DMS79 treated with DMSO at 0.1 percent for 48 hours (cell line): ENCODE measurements around the gene PRKACG.
"Not testable (repeated sequence)": the region's sequence is repeated elsewhere in the genome, so short reads cannot be mapped to it uniquely, and the experiment has no call there.

Source experiments
- DNase-seq: peaks from one replicate; lab custom pipeline; 2025; lab: John Stamatoyannopoulos, UW

Gene PRKACG

DNA sequence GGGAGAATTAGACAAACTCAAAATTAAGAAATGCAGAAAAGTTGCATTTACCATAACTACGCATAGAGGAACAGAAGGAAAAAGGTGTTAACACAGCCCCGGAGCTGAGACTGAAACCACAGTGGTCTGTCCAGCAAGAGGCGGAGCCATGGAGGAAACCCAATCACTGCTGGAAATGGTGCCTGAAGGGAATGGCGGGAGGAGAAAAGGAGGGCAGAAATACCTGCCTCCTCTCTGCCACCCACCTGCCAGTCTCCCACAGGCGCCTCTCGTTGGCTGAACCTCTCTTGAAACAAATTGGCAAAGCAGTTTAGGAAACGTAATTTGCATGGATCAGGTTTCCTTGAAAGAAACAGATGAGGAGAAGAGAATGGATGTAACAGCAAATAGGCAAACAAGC lies 9.7 kb upstream of the PRKACG start:
- DNase-seq = no peak

DNA sequence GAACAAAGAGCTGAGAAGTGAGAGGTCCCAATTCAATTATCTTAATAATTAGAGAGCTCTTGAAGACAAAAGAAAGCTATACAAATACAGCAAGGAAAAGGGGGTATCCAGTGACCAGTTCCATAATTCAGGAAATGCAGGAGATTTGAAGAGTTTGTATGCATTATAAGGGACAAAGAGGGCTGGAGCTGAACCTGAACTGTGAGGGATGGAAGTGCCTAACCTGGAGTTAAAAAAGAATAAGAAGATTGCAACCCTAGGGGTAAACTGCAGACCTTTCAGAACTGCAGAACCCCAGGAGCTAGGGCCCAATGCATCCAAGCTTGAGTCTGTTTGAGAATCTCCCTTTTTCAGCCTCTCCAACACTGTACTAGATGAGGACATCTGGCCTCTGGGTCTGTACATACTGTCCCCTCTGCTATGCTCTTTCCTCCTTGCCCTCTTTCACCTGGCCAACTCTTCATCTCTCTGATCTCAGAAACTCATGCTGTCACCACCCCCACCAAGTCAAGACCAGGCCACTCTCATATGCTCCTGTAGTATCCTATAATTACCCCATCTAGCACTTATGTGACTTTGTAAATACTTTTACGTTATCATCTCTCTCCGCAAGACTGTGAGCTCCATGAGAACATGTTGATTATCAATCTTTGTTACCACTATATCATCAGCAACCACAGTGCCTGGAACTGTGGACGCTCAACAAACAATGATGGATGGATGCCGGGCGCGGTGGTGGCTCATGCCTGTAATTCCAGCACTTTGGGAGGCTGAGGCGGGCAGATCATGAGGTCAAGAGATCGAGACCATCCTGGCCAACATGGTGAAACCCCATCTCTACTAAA lies 6.6 kb upstream of the PRKACG start:
- no peak for DNase-seq

DNA sequence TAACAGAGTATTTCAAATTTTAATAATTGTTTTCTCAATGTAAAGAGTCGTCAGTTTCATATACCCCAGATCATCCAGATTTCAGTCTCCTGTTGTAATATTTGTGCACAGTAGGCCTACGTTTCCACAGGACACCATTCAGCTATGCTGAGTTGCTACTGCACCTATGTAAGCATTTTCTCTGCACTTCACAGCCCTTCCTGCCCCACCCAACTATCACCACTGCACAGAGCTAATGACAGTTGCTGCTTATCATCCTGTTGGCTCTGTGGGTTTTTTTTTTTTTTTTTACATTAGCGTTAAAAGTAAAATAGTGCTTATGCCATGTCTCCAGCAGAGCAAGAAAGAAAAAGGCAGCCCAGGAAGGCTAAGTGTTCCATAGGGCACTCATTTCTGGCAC lies 5.9 kb upstream of the PRKACG start:
- DNase-seq = no peak

DNA sequence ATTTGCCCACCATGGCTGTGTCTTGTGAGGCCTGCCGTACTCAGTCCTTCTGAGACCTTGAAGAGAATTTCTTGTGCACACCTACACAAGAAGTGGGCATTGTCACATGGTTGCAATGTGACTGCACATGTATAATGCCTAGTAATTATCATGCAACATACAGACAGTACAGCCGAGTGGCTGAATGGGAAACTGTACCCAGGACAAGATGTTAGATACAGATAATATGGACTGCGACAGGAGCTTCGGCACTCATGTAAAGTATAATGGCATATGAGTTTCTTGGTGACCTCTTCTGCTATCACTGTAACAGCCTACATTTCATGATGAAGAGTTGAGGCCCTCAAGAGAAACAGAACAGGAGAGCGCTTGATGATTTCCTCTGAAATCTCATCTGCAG lies 4.8 kb upstream of the PRKACG start:
- no peak for DNase-seq

DNA sequence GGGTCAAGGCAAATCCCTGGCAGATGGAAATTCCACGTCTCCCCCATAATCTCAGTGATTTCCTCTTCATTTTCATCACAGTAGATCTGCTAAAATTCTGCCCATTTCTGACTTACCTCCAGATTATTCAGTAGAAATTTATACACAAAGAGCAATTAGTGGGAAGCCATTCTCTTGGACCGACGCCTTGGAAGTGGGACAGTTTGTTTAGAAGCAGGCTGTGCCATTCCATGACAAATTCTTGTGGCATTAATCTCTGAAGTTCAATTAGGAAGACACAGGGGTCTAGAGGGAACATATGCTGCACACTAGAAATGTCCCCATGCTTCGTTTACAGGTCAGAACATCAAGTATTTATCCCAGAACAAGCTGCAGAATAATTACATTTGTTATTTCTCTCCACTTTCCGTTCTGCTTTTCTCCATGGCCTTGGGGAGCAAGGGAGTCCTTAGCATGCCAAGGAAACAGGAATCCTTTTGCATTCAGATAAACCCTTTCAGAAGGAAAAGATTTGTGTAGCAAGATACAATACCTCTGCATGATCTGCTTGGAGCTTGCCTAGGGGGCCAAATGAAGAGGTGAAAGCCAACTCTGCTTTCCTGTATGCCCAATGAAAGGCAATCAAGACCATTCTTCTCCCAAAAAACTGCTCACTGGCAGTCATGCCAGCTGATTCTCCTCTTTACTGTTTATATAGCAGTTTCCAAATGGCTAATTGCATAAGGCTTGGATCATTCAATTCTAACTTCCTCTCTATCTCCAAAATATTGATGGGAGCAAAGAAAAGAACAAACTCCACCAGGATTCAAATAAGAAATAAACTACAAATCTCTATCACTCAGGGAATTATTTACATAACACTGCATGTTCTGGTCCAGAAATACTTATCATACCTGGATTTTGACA lies 2.5 kb upstream of the PRKACG start:
- no peak for DNase-seq

DNA sequence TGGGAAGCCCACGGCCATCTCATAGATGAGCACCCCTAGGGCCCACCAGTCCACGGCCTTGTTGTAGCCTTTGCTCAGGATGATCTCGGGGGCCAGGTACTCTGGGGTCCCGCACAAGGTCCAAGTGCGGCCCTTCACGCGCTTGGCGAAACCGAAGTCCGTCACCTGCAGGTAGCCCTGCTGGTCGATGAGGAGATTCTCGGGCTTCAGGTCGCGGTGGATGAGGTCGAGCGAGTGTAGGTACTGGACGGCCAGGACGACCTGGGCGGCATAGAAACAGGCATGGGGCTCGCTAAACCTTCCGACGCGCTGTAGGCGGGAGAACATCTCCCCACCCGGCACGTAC lies 558 bp downstream of the PRKACG start:
- no peak for DNase-seq

DNA sequence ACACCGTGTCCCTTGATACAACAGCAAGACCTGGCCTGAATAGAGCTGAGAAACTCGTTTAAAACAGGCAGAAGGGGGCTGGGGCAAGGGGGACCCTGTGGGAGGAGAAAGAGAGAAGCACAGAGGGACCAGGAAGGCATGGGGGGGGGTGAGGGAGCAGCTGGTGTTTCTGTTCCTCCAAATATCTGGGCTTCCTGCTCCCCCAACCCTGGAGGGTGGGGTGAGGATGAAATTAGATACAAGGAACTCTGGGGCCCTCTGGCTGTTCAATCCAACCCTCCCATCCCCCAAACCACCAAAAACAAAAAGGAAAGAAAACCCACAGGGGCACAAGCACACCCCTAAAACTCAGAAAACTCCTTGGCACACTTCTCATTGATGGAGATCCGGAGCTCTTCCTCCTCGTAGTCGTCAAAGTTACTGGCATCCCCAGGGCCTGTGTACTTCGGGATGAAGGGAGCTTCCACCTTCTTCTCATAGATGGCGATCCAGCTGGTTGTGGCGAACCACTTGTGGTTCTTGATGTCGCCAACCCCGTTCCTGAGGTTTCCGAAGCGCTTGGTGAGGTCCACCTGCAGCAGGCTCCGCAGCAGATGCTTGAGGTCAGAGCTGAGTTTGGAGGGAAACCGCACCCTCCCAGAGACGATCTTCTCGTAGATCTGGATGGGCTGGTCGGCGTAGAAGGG lies 1.1 kb downstream of the PRKACG start:
- DNase-seq = no peak

DNA sequence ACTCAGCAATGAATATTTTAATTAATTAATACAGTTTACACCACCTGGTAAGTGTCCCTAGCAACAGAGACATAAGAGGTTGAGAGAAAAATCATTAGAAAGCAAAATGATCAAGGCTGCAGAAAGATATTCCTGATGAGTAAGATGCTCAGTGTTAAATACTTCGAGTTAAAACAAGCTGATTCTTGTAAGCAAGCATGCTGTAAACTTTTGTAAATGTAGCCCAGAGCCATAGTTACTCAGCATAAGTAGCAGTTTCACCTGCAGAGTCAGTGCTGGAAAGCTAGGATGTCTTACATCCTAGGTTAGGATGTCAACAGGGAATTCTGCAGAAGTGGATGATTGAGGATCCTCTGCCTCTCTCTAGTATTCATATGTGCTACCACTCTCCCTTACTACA lies 4.2 kb downstream of the PRKACG start:
- DNase-seq = no peak

DNA sequence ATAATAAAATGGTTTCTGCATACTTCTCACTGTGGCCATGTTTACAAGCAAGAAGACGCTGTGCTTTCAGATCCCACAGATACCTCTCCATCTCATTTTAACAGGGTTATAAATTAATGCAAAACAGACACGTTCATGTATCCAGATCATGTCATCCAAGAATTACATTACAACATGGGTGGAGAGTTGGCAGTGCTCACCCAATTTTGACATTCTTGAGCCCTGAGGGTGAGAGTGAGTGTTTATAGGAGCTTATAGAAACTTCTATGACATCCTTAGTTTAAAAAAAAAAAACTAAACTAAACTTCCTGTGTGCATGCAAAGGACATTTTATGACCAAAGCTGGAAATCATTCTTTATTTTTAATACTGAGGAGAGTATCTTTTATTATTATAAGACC lies 9.1 kb downstream of the PRKACG start:
- DNase-seq = no peak

DNA sequence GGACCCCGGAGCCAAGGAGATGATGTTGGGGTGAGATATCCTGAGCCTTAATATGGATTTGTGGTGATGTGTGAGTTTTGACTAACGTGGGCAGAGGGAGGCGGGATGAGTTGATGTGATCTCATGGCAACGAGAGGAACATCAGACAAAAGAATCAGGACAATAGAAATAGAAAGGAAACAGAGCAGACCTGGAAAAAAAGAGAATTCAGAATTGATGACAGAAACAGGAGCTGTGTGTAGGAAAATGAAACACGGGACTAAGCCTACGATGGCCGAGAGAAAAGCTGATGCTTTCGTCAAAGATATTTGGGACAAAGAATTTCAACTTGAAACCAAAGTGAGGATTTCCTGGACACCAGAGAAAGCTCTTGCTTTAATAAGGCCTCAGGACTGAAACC lies 10.9 kb downstream of the PRKACG start:
- no peak for DNase-seq

DNA sequence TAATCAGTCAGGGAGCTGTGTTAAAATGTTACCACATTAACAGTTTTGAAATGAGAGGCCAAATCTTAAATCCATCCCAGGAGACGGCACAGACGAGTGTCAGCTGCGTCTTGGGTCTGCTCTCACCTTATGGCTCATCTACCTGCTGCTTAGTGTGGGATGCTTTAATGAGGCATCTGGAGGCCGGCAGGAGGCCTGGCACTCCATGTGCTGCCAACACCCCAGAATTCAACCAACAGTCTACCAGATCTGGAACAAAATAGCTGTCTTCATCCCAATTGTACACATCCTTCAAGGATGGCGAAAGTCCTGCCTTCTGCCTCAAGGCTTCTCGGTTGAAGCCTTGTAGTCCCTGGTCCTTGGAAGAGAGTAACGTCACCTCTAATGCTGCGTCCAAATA lies 12.0 kb downstream of the PRKACG start:
- DNase-seq = no peak

DNA sequence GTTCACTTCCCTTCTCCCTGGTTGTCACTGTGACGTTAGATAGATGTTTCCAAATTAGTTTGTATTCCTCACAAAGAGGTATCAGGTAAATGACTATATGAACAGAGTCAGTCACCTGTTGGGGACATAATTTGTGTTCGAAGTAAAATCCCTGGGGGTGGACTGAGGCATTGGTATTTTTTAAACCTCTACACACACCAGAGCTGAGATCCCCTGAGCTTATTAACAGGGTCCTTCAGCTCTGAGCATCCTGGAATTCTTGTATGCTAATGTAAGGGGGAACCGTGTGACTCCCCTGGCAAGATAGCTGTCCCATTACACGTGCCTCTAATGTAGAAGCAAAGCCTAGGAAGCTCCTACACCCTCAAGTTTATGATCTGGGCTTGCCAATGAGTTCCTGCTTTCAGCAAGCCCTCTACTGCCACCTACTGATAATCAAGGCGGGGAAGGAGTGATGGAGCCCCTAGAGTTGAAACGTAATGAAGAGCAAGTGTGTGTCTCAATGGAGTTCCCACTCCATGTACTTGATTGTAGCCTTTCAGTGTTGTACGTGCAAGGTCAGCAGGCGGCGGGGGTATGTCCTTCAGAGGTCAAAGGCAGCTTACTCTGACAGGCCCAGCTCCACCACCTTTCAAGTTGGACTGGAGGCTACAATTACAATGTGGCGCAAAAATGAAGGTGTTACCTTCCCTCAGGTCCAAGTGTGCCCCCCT lies 14.4 kb downstream of the PRKACG start:
- DNase-seq = peak; percentile 25

DNA sequence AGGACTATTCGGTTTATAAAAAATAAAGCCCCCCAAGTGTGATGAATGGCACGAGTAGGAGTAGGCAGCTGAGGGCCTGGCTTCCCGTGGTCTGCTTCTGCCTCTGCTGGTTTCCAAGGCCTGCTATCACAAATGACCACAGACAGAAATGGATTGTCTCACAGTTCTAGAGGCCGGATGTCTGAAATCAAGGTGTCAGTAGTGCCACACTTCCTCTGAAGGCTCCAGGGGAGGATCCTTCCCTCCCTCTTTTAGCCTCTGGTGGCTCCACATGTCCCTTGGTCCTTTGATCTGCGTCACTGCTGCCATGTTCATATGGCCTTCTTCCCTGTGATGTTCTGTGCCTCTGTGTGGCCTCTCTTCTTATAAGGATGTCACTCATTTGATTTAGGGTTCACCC lies 15.1 kb downstream of the PRKACG start:
- DNase-seq = no peak

DNA sequence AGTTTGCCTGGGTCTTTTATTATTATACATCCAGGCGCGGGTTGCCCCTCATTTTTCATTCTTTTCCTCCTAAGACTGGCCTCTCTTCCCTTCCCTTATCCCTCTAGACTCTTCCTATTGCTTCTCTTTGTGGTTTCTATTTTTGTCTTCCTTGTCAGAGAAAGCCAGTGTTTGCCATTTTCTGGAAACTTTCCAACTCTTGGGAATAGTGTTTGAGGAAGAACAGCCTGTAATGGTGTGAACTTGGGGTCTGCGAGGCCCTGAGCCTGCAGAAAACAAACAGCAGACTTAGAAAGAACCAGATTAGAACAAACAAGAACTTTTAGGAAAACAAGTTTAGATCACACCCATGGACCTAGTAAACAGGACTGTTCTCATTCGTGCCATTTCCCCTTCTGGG lies 15.5 kb downstream of the PRKACG start:
- DNase-seq = no peak

DNA sequence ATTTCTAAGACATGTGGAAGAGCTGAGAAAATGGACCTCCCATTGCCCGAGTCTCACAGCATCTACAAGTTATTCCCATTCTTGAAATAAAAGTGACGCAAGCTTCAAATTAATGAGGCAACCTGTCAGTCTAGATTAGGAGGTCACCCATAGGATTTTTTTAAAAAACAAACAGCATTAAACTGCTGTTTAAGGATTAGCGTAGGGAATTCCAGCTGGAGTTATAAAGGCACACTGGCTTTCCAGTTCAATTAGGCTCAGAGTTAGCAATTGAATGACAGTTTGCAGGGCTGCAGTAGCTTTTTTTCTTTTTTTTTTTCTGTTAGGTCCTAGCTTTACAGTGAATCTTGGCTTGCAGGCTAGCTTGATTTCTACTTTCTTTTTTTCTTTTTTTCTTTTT lies 16.2 kb downstream of the PRKACG start:
- DNase-seq = no peak

DNA sequence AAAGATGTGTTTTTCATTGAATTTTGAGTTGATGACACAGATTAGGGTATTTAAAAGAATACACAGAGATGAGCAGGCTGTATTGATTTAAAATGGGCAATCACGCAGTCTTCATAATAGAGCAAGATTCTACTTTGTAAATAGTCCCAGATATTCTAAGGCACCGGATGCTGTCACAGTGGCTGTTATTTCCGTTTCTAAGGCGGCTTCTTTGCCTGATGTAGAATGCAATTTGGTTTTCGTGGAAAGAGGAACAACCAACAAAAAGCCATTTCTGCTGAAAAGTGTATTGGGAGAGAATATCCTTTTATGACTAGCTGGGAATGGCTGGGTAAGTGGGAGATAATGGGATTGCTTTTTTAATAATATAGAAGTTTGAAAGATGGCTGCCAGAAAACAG lies 17.5 kb downstream of the PRKACG start:
- no peak for DNase-seq

DNA sequence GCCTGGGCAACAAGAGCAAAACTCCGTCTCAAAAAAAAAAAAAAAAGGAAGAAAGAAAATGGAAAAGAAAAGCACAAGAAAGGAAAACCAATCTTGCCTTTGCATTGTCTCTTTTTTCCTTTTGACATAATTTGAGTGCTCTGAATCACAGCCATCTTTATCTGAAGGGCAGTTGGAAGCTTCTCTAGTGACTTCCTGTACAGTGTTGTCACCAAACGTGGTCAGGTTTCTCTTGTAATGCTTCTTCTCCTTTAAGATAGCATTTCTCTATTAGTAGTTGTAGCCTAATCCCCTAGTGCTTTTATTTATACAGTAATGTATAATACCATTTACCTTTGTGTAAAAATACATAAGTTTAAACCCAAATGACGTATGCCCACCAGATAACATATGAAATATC lies 18.1 kb downstream of the PRKACG start:
- no peak for DNase-seq

DNA sequence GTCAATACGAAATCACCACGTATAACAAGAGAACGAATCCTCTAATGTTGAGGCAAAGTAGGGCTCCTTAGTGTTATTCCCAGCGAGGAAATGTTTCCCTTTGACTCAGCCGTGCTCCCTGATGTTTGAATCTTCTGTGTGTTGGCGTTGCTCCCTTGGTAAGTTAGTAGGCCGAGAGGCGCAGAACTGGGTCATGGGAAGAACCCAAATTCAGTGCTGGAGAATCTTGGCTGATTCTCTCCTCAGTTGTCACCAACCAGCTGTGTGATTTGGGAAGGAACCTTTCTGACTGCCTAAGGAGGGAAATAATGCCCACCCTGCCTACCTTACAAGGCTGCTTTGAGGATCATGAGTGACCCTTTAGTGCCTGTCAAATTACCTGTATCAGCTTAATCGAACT lies 22.5 kb downstream of the PRKACG start:
- no peak for DNase-seq

DNA sequence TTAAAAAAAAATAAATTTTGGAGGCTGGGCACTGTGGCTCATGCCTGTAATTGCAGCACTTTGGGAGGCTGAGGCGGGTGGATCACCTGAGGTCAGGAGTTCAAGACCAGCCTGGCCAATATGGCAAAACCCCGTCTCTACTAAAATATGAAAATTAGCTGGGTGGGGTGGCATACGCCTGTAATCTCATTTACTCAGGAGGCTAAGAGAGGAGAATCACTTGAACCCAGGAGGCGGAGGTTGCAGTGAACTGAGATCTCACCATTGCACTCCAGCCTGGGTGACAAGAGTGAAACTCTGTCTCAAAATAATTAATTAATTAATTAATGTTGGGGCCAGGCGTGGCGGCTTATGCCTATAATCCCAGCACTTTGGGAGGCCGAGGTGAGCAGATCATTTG lies 27.0 kb downstream of the PRKACG start:
- not testable (repeated sequence) for DNase-seq

DNA sequence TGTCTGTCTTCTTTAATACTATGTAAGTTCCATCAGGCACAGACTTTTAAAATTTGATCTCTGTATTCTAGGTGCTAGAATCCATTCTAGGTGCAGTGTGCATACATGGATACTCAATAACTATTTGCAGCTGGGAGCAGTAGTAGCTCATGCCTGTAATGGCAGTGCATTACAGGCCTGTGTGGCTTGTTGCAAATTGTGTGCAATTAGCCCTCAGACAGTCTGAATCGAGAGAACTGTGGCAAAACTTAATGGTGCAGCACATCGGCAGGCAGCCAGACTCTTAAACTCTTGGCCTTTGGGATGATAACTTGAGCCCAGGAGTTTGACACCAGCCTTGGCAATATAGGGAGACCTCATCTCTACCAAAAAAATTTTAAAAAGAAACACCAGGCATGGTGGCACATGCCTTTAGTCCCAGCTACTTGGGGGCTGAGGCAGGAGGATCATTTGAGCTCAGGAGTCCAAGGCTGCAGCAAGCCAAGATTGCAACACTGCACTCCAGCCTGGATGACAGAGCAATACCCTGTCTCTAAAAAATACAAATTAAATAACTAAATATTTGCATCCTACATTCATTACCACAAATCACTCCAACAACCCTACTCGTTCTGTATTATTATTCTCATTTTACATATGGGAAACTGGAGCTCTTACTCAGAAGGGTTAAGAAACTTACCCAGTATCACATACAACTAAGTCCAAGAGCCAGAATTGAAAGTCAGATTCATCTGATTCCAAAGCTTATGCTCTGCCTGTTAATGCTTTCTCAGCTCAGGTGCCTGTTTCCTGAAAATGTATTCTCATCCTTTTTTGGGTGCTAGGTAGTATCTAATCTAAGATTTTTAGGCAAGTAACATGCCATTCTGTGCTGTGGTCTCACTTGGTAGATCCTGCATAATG lies 30.1 kb downstream of the PRKACG start:
- peak; percentile 46 for DNase-seq

DNA sequence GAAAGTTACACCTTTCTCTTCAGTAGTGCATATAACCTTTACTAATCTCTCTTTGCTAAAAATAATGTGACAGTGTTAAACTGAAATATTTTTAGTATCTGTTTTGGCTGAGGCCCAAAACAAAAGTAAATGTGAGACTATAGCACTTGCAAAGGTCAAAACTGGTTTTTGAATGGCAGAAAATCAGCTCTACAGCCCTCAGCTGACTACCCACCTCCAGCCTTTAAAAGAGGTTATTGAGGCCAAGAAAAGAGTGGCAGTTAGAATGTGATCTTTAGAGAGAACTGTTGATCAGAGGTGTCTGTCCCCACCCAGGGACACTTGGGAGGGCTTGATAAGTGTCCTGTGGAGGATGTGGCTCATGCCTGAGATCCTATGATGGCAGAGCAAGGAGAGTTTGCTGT lies 30.9 kb downstream of the PRKACG start:
- no peak for DNase-seq
